Stimulated activated CD4-positive, alpha-beta T cell treated with anti-CD3 and anti-CD28 coated beads, Interleukin-2, amount 100 ng/mL, for 48 hours (primary cell): Measurements from ENCODE around the gene DNAJC11.
"Not testable (repeated sequence)": the region's sequence is repeated elsewhere in the genome, so short reads cannot be mapped to it uniquely, and the experiment has no call there.

Experiments used
- DNase-seq, 2 donors: peaks; one replicate each; pipeline ENCODE4 v3.0.0-alpha.2; 2020

DNAJC11 gene

GRCh38 chr1:6695868-6696267 lies 5.7 kb downstream of the DNAJC11 start:
- DNase-seq = no peak

DNA sequence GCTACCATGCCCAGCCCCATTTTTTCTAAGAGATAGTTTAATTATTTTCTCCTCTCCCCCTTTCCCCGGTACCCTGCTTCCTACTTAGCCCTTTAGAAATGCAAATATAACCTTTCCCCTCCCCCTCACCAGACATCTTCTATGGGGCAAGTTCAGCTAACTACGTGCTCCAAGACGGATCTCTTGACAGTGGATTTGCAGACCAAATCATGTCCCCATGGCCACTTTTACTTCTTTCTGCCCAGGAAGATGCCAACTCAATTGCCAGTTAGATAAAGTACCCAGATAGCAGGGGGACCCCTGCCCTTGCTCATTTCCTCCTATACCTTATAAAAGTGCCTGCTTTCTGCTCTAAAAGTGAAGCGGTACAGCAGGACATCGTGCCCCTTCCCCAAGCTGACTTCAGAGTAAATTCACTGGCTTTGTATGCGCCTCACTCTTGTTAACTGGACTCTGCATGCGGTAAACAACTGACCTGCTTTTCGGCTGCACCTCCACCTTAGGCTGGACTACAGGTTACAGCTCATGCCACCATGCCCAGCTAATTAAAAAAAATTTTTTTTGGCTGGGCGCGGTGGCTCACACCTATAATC lies 7.4 kb downstream of the DNAJC11 start:
- DNase-seq = no peak

GRCh38 chr1:6692956-6693355 lies 8.7 kb downstream of the DNAJC11 start:
- DNase-seq = no peak

DNA sequence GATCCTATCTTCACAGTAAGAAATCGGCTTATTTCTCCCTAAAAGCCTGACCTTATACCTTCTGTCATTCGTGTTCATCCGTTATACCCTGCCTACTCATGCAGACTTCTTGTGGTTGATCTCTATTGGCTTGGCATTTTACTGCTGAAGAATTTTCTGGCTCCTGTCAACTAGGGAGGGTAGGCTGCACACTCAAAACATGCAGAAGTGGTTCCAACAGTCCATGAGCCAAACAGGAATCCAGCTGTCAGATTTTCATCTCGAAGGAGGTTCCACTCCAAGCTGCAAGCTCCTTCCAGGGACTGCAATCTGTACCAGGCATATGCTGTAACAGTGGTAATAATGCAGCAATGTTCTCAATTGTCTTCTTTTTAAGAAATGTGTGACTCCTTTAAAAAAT lies 10.1 kb downstream of the DNAJC11 start:
- no peak for DNase-seq

DNA sequence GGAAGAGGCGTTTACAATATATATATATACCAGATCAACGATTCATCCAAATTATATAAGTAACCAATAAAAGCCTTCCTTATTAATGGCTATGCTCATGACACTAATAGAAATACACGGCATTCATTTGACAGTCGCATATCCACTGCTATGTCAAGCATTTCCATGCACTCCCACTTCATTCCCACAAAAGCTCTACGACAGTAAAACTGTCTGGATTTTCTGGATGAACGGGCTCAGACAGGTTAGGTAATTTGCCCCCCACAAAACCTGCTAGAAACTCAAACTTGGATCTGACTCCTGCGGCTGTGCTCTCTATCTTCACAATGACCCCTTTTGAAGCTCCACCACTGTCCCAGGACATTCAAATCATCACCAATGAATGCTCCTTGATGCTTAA lies 11.4 kb downstream of the DNAJC11 start:
- DNase-seq = no peak

DNA sequence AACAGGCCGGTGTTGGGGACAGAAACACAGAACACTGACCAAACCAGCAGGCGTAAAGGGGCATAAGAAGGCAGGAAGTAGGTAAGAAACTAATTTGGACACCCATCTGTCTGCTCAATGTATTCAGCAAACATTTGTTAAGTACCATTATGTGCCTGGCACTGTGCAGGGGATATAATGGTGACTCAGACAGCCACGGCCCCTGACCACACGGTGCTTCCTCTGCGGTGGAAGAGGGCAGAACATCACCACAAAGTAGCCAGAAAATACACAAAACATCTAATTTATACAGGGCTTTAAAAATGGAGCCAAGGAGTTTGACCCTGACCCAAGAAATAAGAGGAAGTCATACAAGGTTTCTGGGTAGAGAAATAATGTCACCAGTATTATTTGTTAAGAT lies 12.9 kb downstream of the DNAJC11 start:
- no peak for DNase-seq

- no peak for DNase-seq
Observed at GRCh38 chr1:6688001-6688400, 13.6 kb downstream of the DNAJC11 start.

GRCh38 chr1:6686294-6686693 lies 15.3 kb downstream of the DNAJC11 start:
- DNase-seq = no peak

DNA sequence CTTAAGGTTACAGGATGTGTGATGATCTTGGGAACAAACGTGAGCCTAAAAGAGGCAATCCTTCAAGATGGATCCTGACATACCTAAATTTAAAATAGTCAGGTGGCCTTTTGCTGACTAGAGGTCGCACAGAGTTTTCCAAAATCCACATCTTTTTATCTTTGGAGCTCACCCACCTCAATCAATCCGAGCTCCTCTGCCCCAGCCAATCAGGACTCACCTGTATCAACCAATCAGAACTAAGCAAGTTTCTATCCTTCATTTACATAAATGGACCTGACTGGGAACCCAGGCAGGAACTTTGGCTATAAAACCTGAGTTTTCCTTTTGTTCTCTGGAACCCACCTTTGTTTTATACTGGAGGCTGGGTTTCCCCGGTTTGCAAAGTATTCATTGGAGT lies 16.2 kb downstream of the DNAJC11 start:
- no peak for DNase-seq

DNA sequence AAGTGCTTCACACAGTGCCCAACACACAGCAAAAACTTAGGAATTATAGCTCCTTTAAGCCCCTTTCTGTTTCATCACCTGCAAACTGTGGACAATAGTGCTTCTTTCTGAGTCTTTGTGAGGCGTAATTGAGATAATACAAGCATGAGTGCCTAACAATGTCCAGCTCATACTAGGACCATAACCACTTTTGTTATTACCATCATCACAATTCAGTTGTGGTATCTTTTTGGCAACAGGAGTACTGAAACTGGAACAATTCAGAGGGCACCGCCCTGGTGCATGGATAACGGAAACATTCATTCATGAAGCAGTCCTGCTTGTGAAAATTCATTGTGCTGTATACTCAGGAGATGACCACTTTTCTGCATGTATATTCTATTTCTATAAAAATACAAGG lies 18.2 kb downstream of the DNAJC11 start:
- DNase-seq = no peak

DNA sequence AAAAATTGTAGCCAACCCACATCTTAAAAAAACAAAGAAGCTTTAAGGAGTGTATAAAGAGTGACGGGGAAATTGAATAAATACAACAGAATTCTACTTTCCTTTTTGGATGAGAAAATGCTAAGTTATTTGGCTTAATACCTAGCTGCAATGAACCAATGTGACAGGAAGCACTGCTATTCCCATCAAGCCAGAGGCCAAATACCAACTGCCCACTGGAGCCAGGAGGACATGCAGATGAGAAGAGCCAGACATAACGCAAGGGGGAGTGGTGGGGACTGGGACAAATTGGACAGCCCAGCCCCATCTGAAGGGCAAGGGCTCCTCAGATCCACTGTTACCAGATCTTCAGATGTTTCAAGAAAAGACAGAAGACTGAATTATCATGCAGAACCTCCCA lies 25.7 kb downstream of the DNAJC11 start:
- DNase-seq = no peak

- DNase-seq = no peak
Observed at GRCh38 chr1:6674771-6675170, 26.8 kb downstream of the DNAJC11 start.

- DNase-seq = no peak
Observed at GRCh38 chr1:6673816-6674398, 27.7 kb downstream of the DNAJC11 start.

DNA sequence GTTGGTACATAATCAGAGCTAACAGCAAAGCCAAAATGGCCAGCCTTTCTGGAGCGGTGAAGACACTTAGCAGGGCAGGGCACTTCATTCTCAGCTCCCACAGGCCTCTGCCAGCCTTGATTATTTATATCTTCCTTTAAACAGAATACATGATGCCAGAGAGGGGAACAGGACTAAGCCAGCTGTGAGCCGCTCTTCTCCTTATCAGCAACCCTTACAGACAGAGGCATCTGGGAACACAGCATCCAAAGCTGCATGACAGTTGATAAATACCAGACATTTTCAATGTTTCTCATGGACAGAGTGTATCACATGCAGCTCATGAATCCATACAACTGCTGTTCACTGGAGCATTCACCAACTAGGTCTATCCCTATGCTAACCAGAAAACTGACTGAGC lies 29.1 kb downstream of the DNAJC11 start:
- no peak for DNase-seq

DNA sequence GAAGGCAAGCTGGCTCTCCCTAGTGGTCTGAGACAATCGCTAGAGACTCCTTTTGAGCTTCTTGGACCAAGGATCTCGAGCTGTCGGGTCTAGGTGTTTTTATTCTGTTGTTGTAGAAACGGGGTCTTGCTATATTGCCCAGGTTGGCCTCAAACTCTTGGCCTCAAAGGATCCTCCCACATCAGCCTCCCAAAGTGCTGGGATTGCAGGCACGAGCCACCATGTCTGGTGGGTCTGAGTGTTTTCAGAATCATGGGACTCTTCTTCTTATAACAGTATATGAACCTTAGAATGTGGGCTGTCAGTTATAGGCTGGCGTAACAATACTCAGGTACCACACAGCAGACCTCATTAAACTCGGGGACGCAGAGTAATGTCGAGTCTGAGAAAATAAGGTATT lies 33.1 kb downstream of the DNAJC11 start:
- DNase-seq = no peak

DNA sequence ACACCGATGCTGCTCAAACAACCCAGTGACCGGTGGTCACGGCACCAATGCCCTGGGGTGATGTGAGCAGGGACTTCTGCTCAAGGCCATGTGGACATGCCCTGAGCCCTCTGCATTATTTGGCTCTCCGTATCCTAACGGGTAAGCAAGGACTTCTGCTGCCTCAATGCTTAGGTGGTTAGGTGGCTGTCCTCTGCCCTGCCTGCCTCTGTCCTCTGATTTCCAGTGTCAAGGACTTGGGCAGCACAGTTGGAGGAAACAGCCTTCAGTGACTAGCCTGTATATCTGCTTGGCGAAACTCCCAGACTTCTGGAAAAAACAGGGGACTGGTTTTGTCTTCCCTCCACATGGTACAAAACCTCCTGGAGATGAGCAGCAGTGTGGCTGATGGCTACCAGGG lies 34.5 kb downstream of the DNAJC11 start:
- no peak for DNase-seq

- DNase-seq = no peak
Observed at GRCh38 chr1:6666696-6667095, 34.9 kb downstream of the DNAJC11 start.

DNA sequence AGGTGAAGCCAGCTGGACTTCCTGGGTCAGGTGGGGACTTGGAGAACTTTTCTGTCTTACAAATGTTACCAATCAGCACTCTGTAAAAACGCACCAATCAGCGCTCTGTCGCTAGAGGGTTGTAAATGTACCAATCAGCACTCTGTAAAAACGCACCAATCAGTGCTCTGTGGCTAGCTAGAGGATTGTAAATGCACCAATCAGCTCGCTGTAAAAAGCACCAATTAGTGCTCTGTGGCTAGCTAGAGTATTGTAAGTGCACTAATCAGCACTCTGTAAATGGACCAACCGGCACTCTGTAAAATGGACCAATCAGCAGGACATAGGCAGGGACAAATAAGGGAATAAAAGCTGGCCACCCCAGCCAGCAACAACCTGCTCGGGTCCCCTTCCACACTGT lies 39.1 kb downstream of the DNAJC11 start:
- not testable (repeated sequence) for DNase-seq

DNA sequence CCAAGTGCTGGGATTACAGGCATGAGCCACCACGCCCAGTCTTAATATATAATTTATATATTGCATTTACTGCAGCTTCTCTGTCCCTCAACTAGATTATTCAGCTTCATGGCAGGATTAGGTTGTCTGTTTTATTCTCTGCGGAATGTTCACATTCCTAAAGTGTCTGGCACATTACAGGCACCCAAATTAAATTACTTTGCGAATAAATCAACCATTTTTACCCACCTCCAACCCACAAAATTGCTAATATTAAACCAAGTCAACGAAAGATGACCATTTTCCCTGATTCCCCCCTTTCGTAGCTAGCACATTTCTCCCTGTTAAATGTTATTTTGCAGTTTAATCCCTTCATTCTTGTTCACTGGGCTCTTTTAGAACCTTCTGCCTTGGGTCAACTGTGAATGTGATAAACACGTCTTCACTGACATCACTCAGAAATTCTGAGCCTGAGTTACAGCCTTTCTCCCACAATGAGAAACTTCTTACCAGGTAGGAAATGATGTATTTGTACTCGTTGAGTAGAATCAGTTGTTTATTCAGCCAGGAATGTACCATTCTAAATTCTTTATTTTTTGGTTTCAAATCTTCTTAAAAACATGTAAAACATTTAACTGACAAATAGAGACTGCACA lies 41.1 kb downstream of the DNAJC11 start:
- DNase-seq = no peak

GRCh38 chr1:6658359-6659060 lies 43.1 kb downstream of the DNAJC11 start:
- DNase-seq = no peak

DNA sequence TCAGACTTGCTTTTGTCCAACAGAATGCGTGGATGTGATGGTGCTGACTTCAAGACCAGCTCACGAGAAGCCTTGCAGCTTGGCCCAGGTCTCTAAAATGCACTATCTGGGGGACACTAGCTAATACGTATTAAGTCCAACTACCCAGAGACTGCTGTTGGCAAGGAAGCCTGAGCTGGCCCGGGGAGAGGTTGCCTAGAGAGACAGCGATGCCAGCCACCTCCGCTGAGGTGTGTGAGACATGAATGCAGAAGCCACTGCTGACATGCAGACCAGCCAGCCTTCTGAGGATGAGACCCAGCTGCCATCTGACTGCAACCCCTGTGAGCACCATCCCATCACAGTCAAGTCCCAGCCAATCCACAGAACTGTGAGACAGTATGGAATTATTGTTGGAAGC lies 44.5 kb downstream of the DNAJC11 start:
- no peak for DNase-seq

DNA sequence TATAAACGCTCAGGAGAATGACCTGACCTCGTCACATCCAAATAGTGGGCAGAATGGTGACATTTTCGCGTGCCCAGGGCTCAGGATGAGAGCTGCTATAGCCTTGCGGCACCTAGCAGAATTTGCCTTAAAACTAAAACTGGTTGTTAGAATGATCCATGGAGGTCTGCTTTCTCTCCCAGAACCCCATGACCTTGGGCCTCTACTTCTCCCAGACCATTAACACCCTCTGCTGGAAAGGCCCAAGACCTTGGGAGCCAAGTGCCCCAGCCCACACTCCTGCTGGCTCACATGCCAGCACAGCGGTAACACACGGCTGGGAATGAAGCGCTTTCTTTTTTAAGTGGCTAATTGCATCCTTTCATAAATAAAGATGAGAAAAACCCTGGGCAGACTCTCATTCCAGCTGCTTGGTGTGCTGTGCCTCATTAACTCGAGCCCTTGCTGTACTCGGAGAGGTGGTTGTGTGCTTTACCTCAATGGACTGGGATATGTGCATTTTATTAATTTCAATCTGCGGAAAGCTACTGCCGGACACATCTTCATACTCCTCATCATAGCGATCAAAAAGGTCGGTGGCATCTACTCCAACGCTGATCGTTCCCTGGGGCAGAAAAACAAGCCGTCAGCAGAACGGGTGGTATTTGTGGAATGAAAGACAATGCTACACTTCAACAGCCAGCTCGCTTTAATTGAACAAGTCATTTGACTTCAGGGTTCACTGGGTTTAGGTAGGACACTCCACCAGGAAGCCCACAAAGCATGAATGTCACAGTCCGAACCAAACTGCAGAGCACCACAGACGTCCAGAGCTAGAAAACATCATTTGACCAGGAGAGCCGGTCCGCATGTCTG lies 48.0 kb downstream of the DNAJC11 start:
- no peak for DNase-seq

- no peak for DNase-seq
Observed at GRCh38 chr1:6652986-6653385, 48.6 kb downstream of the DNAJC11 start.
